WTC11 (cell line): ENCODE measurements around the gene DNAJC21.

Source experiments
- MYBL2 ChIP-seq: sonication (generic); formaldehyde crosslinking; IDR thresholded peaks from 2 replicates; pipeline ENCODE4 v1.8.1; 2023; ENCODE audit warnings: mild to moderate bottlenecking, moderate library complexity, missing genetic modification reagents
- NFYB ChIP-seq: sonication (generic); formaldehyde crosslinking; conservative IDR thresholded peaks from 2 replicates; pipeline ENCODE4 v1.8.0; 2022; ENCODE audit warnings: low read depth, missing genetic modification reagents
- ZNF121 ChIP-seq: sonication (generic); formaldehyde crosslinking; IDR thresholded peaks from 2 replicates; pipeline ENCODE4 v1.8.0; 2023; ENCODE audit warnings: missing genetic modification reagents
- TF ChIP-seq, protein P1 (sequence below): sonication (generic); formaldehyde crosslinking; IDR thresholded peaks from 2 replicates; pipeline ENCODE4 v1.8.0; 2023; ENCODE audit warnings: mild to moderate bottlenecking, missing genetic modification reagents
- TF ChIP-seq, protein P2 (sequence below): sonication (generic); formaldehyde crosslinking; IDR thresholded peaks from 2 replicates; pipeline ENCODE4 v1.8.1; 2022; ENCODE audit warnings: missing genetic modification reagents, borderline replicate concordance
- TF ChIP-seq, protein P3 (sequence below): sonication (generic); formaldehyde crosslinking; conservative IDR thresholded peaks from 2 replicates; pipeline ENCODE4 v1.8.1; 2022; ENCODE audit warnings: mild to moderate bottlenecking, missing genetic modification reagents

DNA sequence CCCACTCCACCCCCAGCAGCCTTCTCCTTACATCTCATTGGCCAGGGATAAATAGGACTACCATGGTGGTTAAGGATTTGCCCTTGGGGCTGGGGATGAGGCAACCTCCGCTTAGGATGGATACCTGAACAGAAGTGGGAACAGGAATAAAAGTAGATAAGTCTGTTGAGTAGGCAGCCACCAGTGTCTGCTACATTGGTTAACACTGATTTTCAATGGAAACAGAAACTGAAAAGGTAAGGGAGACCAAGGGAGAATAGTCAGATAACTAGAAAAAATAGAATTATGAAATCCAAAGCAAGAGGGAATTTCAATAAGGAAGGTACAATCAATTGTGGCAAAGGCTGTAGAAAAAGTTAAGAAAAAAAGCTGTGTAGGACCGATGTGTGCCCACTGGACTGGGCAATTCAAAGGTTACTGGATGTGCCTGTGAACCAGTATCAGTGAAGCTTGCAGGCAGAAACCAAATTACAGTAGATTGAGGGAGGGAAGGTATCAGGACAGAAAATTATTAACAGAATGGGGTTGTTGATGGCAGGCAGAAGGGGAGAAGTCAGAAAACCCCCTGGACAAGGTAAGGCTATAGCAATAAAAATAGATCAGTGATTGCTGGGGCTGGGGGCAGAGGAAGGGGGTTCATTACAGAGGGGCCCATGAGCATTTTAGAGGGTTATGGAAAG lies 48.7 kb downstream of the DNAJC21 start:
- TF ChIP-seq, protein P1, sequence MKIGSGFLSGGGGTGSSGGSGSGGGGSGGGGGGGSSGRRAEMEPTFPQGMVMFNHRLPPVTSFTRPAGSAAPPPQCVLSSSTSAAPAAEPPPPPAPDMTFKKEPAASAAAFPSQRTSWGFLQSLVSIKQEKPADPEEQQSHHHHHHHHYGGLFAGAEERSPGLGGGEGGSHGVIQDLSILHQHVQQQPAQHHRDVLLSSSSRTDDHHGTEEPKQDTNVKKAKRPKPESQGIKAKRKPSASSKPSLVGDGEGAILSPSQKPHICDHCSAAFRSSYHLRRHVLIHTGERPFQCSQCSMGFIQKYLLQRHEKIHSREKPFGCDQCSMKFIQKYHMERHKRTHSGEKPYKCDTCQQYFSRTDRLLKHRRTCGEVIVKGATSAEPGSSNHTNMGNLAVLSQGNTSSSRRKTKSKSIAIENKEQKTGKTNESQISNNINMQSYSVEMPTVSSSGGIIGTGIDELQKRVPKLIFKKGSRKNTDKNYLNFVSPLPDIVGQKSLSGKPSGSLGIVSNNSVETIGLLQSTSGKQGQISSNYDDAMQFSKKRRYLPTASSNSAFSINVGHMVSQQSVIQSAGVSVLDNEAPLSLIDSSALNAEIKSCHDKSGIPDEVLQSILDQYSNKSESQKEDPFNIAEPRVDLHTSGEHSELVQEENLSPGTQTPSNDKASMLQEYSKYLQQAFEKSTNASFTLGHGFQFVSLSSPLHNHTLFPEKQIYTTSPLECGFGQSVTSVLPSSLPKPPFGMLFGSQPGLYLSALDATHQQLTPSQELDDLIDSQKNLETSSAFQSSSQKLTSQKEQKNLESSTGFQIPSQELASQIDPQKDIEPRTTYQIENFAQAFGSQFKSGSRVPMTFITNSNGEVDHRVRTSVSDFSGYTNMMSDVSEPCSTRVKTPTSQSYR (CRISPR knock-in tag), result no peak
- no peak for TF ChIP-seq NFYB
- no peak for TF ChIP-seq ZNF121 (CRISPR knock-in tag)
- TF ChIP-seq, protein P2, sequence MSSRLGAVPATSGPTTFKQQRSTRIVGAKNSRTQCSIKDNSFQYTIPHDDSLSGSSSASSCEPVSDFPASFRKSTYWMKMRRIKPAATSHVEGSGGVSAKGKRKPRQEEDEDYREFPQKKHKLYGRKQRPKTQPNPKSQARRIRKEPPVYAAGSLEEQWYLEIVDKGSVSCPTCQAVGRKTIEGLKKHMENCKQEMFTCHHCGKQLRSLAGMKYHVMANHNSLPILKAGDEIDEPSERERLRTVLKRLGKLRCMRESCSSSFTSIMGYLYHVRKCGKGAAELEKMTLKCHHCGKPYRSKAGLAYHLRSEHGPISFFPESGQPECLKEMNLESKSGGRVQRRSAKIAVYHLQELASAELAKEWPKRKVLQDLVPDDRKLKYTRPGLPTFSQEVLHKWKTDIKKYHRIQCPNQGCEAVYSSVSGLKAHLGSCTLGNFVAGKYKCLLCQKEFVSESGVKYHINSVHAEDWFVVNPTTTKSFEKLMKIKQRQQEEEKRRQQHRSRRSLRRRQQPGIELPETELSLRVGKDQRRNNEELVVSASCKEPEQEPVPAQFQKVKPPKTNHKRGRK (CRISPR knock-in tag), result no peak
- TF ChIP-seq, protein P3, sequence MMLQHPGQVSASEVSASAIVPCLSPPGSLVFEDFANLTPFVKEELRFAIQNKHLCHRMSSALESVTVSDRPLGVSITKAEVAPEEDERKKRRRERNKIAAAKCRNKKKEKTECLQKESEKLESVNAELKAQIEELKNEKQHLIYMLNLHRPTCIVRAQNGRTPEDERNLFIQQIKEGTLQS (CRISPR knock-in tag), result no peak
- no peak for TF ChIP-seq MYBL2 (CRISPR knock-in tag)
